Liver (tissue), 3 donors: Measurements from ENCODE around the gene IL1RAPL1.

Experiments
- GABPA ChIP-seq, 2 donors: IDR thresholded peaks in 1 of 2; conservative IDR thresholded peaks in 1 of 2; 2 replicates each; pipeline ENCODE4 v1.6.1; 2016; ENCODE audit warnings: antibody characterized with exemption in 2 of 2, mild to moderate bottlenecking in 1 of 2, moderate library complexity in 1 of 2
- JUND ChIP-seq, 2 donors: IDR thresholded peaks; 2 replicates each; pipeline ENCODE4 v1.6.1; 2016; ENCODE audit warnings: antibody characterized with exemption in 2 of 2
- TAF1 ChIP-seq: conservative IDR thresholded peaks from 2 replicates; pipeline ENCODE4 v1.6.1; 2016; ENCODE audit warnings: antibody characterized with exemption, mild to moderate bottlenecking
- TF ChIP-seq, protein P1 (sequence below): fragments of 150-350 bp; IDR thresholded peaks from 2 replicates; pipeline ENCODE4 v1.5.1; 2017; ENCODE audit warnings: improper control_type of control experiment, low read depth, low read length; ENCODE audit not compliant: missing input control
- donor health status: healthy.
- donor health status: healthy.

DNA sequence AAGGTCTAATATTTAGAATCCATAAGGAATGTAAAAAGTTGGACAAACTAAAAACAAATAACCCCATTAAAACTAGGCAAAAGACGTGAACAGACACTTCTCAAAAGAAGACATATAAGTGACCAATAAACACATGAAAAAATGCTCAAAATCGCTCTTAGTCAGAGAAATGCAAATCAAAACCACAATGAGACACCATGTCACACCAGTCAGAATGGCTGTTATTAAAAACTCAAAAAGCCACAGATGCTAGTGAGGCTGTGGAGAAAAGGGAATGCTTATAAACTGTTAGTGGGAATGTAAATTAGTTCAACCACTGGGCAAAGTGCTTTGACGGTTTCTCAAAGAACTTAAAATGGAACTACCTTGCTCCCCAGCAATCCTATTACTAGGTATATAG lies 953.8 kb downstream of the IL1RAPL1 start:
- TF ChIP-seq GABPA (IDR thresholded peaks at IDR 0.05 in 1 of 2, conservative IDR thresholded peaks at IDR 0.05 in 1 of 2), result no peak
- TF ChIP-seq, protein P1, sequence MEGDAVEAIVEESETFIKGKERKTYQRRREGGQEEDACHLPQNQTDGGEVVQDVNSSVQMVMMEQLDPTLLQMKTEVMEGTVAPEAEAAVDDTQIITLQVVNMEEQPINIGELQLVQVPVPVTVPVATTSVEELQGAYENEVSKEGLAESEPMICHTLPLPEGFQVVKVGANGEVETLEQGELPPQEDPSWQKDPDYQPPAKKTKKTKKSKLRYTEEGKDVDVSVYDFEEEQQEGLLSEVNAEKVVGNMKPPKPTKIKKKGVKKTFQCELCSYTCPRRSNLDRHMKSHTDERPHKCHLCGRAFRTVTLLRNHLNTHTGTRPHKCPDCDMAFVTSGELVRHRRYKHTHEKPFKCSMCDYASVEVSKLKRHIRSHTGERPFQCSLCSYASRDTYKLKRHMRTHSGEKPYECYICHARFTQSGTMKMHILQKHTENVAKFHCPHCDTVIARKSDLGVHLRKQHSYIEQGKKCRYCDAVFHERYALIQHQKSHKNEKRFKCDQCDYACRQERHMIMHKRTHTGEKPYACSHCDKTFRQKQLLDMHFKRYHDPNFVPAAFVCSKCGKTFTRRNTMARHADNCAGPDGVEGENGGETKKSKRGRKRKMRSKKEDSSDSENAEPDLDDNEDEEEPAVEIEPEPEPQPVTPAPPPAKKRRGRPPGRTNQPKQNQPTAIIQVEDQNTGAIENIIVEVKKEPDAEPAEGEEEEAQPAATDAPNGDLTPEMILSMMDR, result no peak
- no peak for TF ChIP-seq TAF1
- no peak for TF ChIP-seq JUND (IDR thresholded peaks at IDR 0.05)
